HL-60/S4 treated with phorbol 12-myristate 13-acetate at 8.2 ng/mL for 4 days and 3 days (cell line): ENCODE results near the gene PRKAR1A.

ENCODE experiments used
- in situ Hi-C: fragments of 300-500 bp; cut with MboI; formaldehyde crosslinking; loops from 2 replicates; pipeline ENCODE4 v1.15.0; 2022; ENCODE audit warnings: low sequenced_read_pairs

The PRKAR1A gene

GRCh38 chr17:68540981-68541380 lies 28.8 kb downstream of the PRKAR1A start:
- in situ Hi-C loops = loop anchor here (25.0 kb wide), 2 partner anchors 221 to 696 kb away; partner anchors contain the start of gene ABCA10

- in situ Hi-C loops = loop anchor here (25.0 kb wide), 2 partner anchors 220 to 695 kb away; partner anchors contain the start of gene ABCA10
These were observed 29.6 kb downstream of the PRKAR1A start for GRCh38 chr17:68541816-68542215.

GRCh38 chr17:68542698-68543463 lies 30.7 kb downstream of the PRKAR1A start:
- in situ Hi-C loops = loop anchor here (25.0 kb wide), 2 partner anchors 219 to 694 kb away; partner anchors contain the start of gene ABCA10

- in situ Hi-C loops = loop anchor here (25.0 kb wide), 2 partner anchors 218 to 693 kb away; partner anchors contain the start of gene ABCA10
These were observed 32.1 kb downstream of the PRKAR1A start for GRCh38 chr17:68544111-68544915.

GRCh38 chr17:68556551-68556950 lies 44.3 kb downstream of the PRKAR1A start:
- in situ Hi-C loops = no loop called here

GRCh38 chr17:68559316-68559715 lies 47.1 kb downstream of the PRKAR1A start:
- in situ Hi-C loops = no loop called here

- in situ Hi-C loops = no loop called here
These were observed 48.9 kb downstream of the PRKAR1A start for GRCh38 chr17:68560966-68561720.

- in situ Hi-C loops = no loop called here
These were observed 50.5 kb downstream of the PRKAR1A start for GRCh38 chr17:68562736-68563135.

GRCh38 chr17:68564415-68565111 lies 52.3 kb downstream of the PRKAR1A start:
- in situ Hi-C loops = no loop called here

- in situ Hi-C loops = no loop called here
These were observed 53.6 kb downstream of the PRKAR1A start for GRCh38 chr17:68565661-68566441.

- in situ Hi-C loops = no loop called here
These were observed 54.2 kb downstream of the PRKAR1A start for GRCh38 chr17:68566442-68566738.

GRCh38 chr17:68567035-68567434 lies 54.8 kb downstream of the PRKAR1A start:
- in situ Hi-C loops = no loop called here

- in situ Hi-C loops = no loop called here
These were observed 55.4 kb downstream of the PRKAR1A start for GRCh38 chr17:68567581-68567980.

- in situ Hi-C loops = no loop called here
These were observed 56.4 kb downstream of the PRKAR1A start for GRCh38 chr17:68568581-68568980.

GRCh38 chr17:68569346-68569745 lies 57.1 kb downstream of the PRKAR1A start:
- in situ Hi-C loops = no loop called here

GRCh38 chr17:68570526-68570925 lies 58.3 kb downstream of the PRKAR1A start:
- in situ Hi-C loops = no loop called here

GRCh38 chr17:68572138-68572842 lies 60.1 kb downstream of the PRKAR1A start:
- in situ Hi-C loops = no loop called here

GRCh38 chr17:68573338-68573737 lies 61.1 kb downstream of the PRKAR1A start:
- in situ Hi-C loops = no loop called here

GRCh38 chr17:68576137-68576536 lies 63.9 kb downstream of the PRKAR1A start:
- in situ Hi-C loops = no loop called here
